ENCODE results near the gene C9orf78.
"Not testable (repeated sequence)": the region's sequence is repeated elsewhere in the genome, so short reads cannot be mapped to it uniquely, and the experiment has no call there.

C9orf78 gene

DNA sequence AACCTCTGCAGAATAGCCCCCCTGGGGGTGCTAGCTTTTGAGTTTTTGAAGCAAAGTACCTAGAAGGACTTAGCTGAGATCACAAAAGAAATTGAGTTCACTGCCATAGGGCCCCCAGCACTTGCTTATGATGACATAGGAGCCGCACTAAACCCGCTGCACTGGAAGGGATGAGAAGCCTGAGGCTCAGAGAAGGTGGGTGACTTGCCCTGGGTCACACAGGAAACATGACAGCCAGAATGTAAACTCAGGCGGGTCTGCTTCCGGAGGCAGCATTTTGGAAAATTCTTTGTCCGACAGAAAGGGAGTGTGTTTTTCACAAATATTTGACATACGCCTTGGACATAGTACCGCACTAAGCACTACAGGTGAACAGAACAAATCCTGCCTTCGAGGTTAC lies 40.5 kb downstream of the C9orf78 start:
- H3K27me3 Mint-ChIP-seq (ENCODE audit: low read depth), result peaks cover 49% of the 10 kb centered on the region

DNA sequence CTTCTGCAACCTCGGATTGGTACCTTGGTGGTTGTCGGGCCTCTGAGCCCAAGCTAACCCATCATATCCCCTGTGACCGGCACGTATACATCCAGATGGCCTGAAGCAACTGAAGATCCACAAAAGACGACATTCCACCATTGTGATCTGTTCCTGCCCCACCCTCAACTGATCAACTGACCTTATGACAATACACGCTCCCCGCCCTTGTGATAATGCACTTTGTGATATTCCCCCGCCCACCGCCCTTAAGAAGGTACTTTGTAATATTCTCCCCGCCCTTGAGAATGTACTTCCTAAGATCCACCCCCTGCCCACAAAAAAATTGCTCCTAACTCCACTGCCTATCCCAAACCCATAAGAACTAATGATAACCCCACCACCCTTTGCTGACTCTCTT lies 48.6 kb downstream of the C9orf78 start:
- H3K4me1 Mint-ChIP-seq, result peaks cover 4% of the 10 kb centered on the region
- H3K9me3 Mint-ChIP-seq, result no peaks in the 10 kb centered on the region
- no peak overlapping the region for H3K27ac Mint-ChIP-seq
- peaks cover 61% of the 10 kb centered on the region for H3K27me3 Mint-ChIP-seq (ENCODE audit: low read depth)
- H3K4me3 Mint-ChIP-seq, result no peak overlapping the region
- H3K36me3 Mint-ChIP-seq (ENCODE audit: low read depth), result no peaks in the 10 kb centered on the region
- TF ChIP-seq, protein P1, sequence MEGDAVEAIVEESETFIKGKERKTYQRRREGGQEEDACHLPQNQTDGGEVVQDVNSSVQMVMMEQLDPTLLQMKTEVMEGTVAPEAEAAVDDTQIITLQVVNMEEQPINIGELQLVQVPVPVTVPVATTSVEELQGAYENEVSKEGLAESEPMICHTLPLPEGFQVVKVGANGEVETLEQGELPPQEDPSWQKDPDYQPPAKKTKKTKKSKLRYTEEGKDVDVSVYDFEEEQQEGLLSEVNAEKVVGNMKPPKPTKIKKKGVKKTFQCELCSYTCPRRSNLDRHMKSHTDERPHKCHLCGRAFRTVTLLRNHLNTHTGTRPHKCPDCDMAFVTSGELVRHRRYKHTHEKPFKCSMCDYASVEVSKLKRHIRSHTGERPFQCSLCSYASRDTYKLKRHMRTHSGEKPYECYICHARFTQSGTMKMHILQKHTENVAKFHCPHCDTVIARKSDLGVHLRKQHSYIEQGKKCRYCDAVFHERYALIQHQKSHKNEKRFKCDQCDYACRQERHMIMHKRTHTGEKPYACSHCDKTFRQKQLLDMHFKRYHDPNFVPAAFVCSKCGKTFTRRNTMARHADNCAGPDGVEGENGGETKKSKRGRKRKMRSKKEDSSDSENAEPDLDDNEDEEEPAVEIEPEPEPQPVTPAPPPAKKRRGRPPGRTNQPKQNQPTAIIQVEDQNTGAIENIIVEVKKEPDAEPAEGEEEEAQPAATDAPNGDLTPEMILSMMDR (IDR thresholded peaks at IDR 0.05; ENCODE audit: unreplicated experiment in 3 of 3), result no peak

More for the DNA sequence above, 40.5 kb downstream of the C9orf78 start:
- H3K4me3 Mint-ChIP-seq, result no peak overlapping the region
- no peaks in the 10 kb centered on the region for H3K36me3 Mint-ChIP-seq (ENCODE audit: low read depth)
- TF ChIP-seq, protein P1 (IDR thresholded peaks at IDR 0.05; ENCODE audit: unreplicated experiment in 3 of 3), result no peak
- no peak overlapping the region for H3K27ac Mint-ChIP-seq
- H3K4me1 Mint-ChIP-seq, result peaks cover 4% of the 10 kb centered on the region
- no peaks in the 10 kb centered on the region for H3K9me3 Mint-ChIP-seq

DNA sequence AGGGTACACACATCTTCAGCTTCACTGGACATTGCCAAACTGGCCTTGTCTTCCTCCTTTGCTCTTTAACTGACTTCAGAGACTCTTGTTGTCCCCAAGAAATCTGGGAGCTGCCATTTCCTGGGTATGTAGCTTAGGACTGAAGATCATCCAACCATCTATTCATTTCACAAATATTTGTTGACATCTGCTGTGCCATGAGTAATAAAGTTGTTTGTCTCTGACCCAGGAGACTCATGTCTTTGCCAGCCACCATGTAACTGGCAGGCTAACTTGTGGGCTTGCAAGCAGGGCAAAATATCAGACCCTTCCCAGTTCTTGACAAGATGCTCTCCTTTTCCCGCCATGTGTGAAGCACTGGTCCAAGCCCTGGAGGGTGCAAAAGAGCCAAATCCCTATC lies 49.2 kb downstream of the C9orf78 start:
- H3K4me1 Mint-ChIP-seq, result peaks cover 4% of the 10 kb centered on the region

DNA sequence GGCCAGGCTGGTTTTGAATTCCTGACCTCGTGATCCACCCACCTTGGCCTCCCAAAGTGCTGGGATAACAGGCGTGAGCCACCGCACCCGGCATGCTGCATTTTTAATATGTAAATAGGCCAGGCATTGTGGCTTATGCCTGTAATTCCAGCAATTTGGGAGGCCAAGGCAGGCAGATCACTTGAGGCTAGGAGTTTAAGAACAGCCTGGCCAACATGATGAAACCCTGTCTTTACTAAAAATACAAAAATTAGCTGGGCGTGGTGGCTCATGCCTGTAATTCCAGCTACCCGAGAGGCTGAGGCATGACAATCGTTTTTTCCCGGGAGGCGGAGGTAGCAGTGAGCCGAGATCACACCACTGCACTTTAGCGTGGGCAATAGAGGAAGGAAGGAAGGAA lies 50.1 kb downstream of the C9orf78 start:
- H3K4me1 Mint-ChIP-seq; H3K9me3 Mint-ChIP-seq; H3K27ac Mint-ChIP-seq; H3K4me3 Mint-ChIP-seq; H3K36me3 Mint-ChIP-seq (ENCODE audit: low read depth): not testable (repeated sequence)
- peaks cover 60% of the 10 kb centered on the region for H3K27me3 Mint-ChIP-seq (ENCODE audit: low read depth)

More for the DNA sequence above, 49.2 kb downstream of the C9orf78 start:
- peaks cover 64% of the 10 kb centered on the region for H3K27me3 Mint-ChIP-seq (ENCODE audit: low read depth)
- H3K4me3 Mint-ChIP-seq, result no peak overlapping the region
- TF ChIP-seq, protein P1 (IDR thresholded peaks at IDR 0.05; ENCODE audit: unreplicated experiment in 3 of 3), result no peak
- H3K27ac Mint-ChIP-seq, result no peak overlapping the region
- H3K9me3 Mint-ChIP-seq, result no peaks in the 10 kb centered on the region
- no peaks in the 10 kb centered on the region for H3K36me3 Mint-ChIP-seq (ENCODE audit: low read depth)

DNA sequence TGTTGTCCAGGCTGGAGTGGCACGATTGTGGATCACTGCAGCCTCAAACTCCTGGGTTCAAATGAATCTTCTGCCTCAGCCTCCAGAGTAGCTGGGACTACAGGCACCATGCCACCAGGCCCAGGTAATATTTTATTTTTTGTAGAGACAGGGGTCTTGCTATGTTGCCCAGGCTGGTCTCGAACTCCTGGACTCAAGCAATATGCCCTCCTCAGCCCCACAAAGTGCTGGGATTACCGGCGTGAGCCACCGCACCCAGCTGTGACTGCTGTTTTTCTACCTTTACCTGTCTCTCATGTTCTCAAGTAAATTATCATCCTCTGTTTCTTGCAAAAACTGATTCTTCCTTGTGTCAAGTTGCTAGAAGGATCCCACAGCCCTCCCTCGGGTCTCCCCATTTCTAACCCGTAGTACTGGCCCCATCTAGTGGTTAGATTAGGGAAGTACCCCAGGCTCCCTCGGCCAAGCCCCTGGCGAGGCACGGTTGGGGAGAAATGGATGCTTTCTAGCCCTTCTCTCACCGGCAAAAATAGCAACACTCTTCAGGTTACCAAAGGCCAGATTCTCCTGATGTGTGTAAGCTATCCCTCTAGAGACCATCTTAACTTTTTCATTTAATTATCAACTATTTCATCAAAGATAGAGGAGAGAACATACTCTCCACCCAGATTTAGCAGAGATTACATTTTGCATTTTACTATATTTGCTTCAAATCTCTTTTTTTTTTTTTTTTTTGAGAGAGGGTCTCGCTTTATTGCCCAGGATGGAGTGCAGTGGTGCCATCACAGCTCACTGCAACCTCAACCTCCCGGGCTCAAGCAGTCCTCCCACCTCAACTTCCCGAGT lies 51.3 kb downstream of the C9orf78 start:
- Mint-ChIP-seq H3K36me3 (ENCODE audit: low read depth) (no peaks in the 10 kb centered on the region), H3K4me3 (no peak overlapping the region), H3K27me3 (ENCODE audit: low read depth) (peaks cover 57% of the 10 kb centered on the region), H3K9me3 (no peaks in the 10 kb centered on the region), H3K4me1 (no peaks in the 10 kb centered on the region), H3K27ac (peak overlapping the region in 2 of 3 experiments; percentile 5 to 24)
- TF ChIP-seq, protein P1 (IDR thresholded peaks at IDR 0.05; ENCODE audit: unreplicated experiment in 3 of 3), result peak; percentile 90 to 92 (median 92)

DNA sequence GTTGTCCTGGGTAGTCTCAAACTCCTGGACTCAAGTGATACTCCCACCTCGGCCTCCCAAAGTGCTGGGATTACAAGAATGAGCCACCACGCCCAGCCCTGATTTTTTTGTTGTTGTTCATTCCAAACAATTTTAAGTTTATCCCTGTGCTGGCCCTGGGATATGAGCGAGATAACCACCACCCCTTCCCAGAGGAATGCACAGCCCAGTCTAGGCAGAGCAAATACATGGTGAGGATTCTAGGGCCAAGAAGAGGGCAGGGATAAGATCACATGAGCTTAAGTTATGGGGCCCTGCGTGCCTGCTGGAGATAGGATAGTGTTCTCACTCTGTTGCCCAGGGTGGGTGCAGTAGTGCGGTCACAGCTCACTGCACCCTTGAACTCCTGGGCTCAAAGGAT lies 53.1 kb downstream of the C9orf78 start:
- Mint-ChIP-seq H3K4me1 (peaks cover 8% of the 10 kb centered on the region), H3K9me3 (no peaks in the 10 kb centered on the region), H3K27ac (no peak overlapping the region), H3K4me3 (no peak overlapping the region), H3K36me3 (ENCODE audit: low read depth) (no peaks in the 10 kb centered on the region), H3K27me3 (ENCODE audit: low read depth) (peaks cover 42% of the 10 kb centered on the region)
- TF ChIP-seq, protein P1 (IDR thresholded peaks at IDR 0.05; ENCODE audit: unreplicated experiment in 3 of 3), result no peak

Data from nephron (organoid).